GM10266 (cell line): ENCODE measurements around the gene NSFL1C.

Source experiments
- DNase-seq: peaks from one replicate; pipeline ENCODE4 v3.0.0; 2012; ENCODE audit errors: extremely low spot score
- CTCF ChIP-seq: IDR thresholded peaks from 2 replicates; pipeline ENCODE4 v1.5.1; 2012; ENCODE audit warnings: mild to moderate bottlenecking, low read depth; ENCODE audit not compliant: control insufficient read depth, insufficient read depth; ENCODE audit errors: missing control alignments

Gene NSFL1C

GRCh38 chr20:1467355-1468116 lies 887 bp upstream of the NSFL1C start:
- TF ChIP-seq CTCF, result no peak
- no peak for DNase-seq

DNA sequence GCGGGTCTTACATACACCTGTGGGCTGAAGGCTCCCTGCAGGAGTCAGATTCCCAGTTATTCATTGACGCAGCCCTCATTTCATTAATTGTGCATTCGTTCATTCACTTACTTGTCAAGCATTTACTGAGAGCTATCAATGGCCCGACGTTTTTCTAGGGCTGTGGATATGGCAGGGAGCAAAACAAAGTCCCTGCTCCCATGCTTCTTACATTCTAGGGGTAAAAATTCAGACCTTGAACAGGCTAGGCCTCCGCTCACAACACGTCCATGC lies 369 bp upstream of the NSFL1C start:
- DNase-seq, result no peak
- TF ChIP-seq CTCF, result no peak

- no peak for DNase-seq
- TF ChIP-seq CTCF, result no peak
Measured at GRCh38 chr20:1465470-1466210, 1.0 kb downstream of the NSFL1C start.

- no peak for TF ChIP-seq CTCF
- DNase-seq, result no peak
Measured at GRCh38 chr20:1463971-1464570, 2.6 kb downstream of the NSFL1C start.

- DNase-seq, result no peak
- no peak for TF ChIP-seq CTCF
Measured at GRCh38 chr20:1462834-1463233, 3.8 kb downstream of the NSFL1C start.

DNA sequence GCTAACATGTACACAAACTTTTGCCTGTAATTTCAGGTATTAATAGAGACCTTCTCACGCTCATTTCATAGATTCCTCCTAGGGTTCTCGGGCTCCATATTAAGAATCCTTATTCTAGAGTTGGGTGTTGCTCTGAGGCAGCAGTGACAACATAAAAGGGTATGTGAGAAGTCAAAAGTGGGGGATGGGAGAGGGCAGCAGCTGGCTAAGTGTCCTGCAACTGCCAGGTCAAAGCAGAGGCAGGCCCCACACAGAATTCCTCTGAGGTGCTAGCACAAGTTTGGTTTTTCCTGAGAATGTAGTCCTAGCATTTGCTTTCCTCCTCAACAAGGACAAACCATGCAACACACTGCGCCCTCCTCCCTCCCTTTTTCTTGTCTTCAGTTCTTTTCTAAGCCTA lies 4.6 kb downstream of the NSFL1C start:
- no peak for TF ChIP-seq CTCF
- DNase-seq, result no peak

GRCh38 chr20:1460275-1460674 lies 6.4 kb downstream of the NSFL1C start:
- DNase-seq, result no peak
- TF ChIP-seq CTCF, result no peak
